ENCODE measurements around the gene TTC9B. TPM values are rescaled to one million over a fixed set of nuclear protein-coding genes. Genes with fewer than 3 reads are reported as not detected.
A peak's percentile ranks its signal among the peaks of the same experiment; 100 is the strongest.

The TTC9B gene
- total and polyA plus RNA-seq, 2 of the 13 experiments (the other 11 are each of a cell fraction or from before 2014, with no cell fraction given), result not detected

- TF ChIP-seq SOX13 (IDR thresholded peaks at IDR 0.05) (no peak), SOX13 (CRISPR knock-in tag; conservative IDR thresholded peaks at IDR 0.05 in 1 of 2, IDR thresholded peaks at IDR 0.05 in 1 of 2) (peak in 1 of 2 experiments; percentile 79; a peak in 2 of 4 replicates), ZBTB4 (CRISPR knock-in tag; IDR thresholded peaks at IDR 0.05; ENCODE audit: borderline replicate concordance) (no peak), TCF7 (IDR thresholded peaks at IDR 0.05; ENCODE audit: low read depth) (peak; percentile 45), ZNF646 (CRISPR knock-in tag; IDR thresholded peaks at IDR 0.05) (no peak), EP300 (IDR thresholded peaks at IDR 0.05; ENCODE audit: low read depth in 2 of 2, low read length in 2 of 2) (peak in 1 of 2 experiments; percentile 67; a peak in 3 of 4 replicates), EP300 (CRISPR knock-in tag; IDR thresholded peaks at IDR 0.05; ENCODE audit: borderline replicate concordance) (0 out of 2 replicates have a peak, but pooled peaks have one; percentile 47), FOXA3 (CRISPR knock-in tag; IDR thresholded peaks at IDR 0.05) (peak; percentile 33; the same call in 1 of the 2 replicates), RXRA (CRISPR knock-in tag; IDR thresholded peaks at IDR 0.05) (peak; percentile 22; the same call in 1 of the 2 replicates), TEAD3 (CRISPR knock-in tag; optimal IDR thresholded peaks at IDR 0.05; ENCODE audit: borderline replicate concordance) (peak; percentile 39), PAXIP1 (CRISPR knock-in tag; conservative IDR thresholded peaks at IDR 0.05) (peak; percentile 86), ZNF34 (CRISPR knock-in tag; IDR thresholded peaks at IDR 0.05; ENCODE audit: borderline replicate concordance) (no peak), ZFP90 (CRISPR knock-in tag; IDR thresholded peaks at IDR 0.05; ENCODE audit: borderline replicate concordance) (no peak), ZNF414 (CRISPR knock-in tag; IDR thresholded peaks at IDR 0.05) (no peak), ARNTL (CRISPR knock-in tag; IDR thresholded peaks at IDR 0.05) (peak; percentile 44; the same call in 1 of the 2 replicates)
Measured at GRCh38 chr19:40253611-40254092, 35.5 kb upstream of the TTC9B start (continued).
